HEK293T (cell line): ENCODE results near the gene SNAI3.

Source experiments
- CTCF ChIA-PET: fragments of 350-600 bp; formaldehyde crosslinking; extraction: SDS; loops from one replicate; lab custom pipeline; 2021; ENCODE audit warnings: antibody characterized with exemption, inconsistent platforms; lab: Yijun Ruan, JAX
- POLR2A ChIA-PET: fragments of 350-600 bp; formaldehyde crosslinking; extraction: SDS; loops from one replicate; lab custom pipeline; 2020; ENCODE audit warnings: antibody characterized with exemption, inconsistent platforms; lab: Yijun Ruan, JAX
- DNase-seq: peaks from one replicate; pipeline ENCODE4 v3.0.0; 2012; ENCODE audit warnings: mixed read lengths; ENCODE audit errors: extremely low spot score
- ARNT ChIP-seq: fragments of 450-650 bp; IDR thresholded peaks from 2 replicates; pipeline ENCODE4 v1.6.1; 2017; ENCODE audit warnings: mild to moderate bottlenecking
- BHLHE40 ChIP-seq: fragments of 450-650 bp; IDR thresholded peaks from 2 replicates; pipeline ENCODE4 v1.6.1; 2016; ENCODE audit warnings: mild to moderate bottlenecking, moderate library complexity, borderline replicate concordance
- CTBP1 ChIP-seq: fragments of 450-650 bp; IDR thresholded peaks from 2 replicates; pipeline ENCODE4 v1.6.1; 2016; ENCODE audit warnings: borderline replicate concordance
- ELF4 ChIP-seq: fragments of 450-650 bp; IDR thresholded peaks from 2 replicates; pipeline ENCODE4 v1.6.1; 2017; ENCODE audit warnings: antibody characterized with exemption
- FOXA1 ChIP-seq: fragments of 450-650 bp; IDR thresholded peaks from 2 replicates; pipeline ENCODE4 v1.6.1; 2016; ENCODE audit warnings: mild to moderate bottlenecking
- FOXK2 ChIP-seq: fragments of 450-650 bp; IDR thresholded peaks from 2 replicates; pipeline ENCODE4 v1.6.1; 2016; ENCODE audit warnings: mild to moderate bottlenecking
- FOXM1 ChIP-seq: fragments of 450-650 bp; IDR thresholded peaks from 2 replicates; pipeline ENCODE4 v1.6.1; 2017; ENCODE audit warnings: mild to moderate bottlenecking, borderline replicate concordance
- HDGF ChIP-seq: fragments of 450-650 bp; IDR thresholded peaks from 2 replicates; pipeline ENCODE4 v1.6.1; 2017; ENCODE audit warnings: antibody characterized with exemption, borderline replicate concordance
- L3MBTL2 ChIP-seq: fragments of 450-650 bp; conservative IDR thresholded peaks from 2 replicates; pipeline ENCODE4 v1.6.1; 2016; ENCODE audit warnings: mild to moderate bottlenecking
- LEF1 ChIP-seq: fragments of 450-650 bp; IDR thresholded peaks from 2 replicates; pipeline ENCODE4 v1.6.1; 2017; ENCODE audit warnings: mild to moderate bottlenecking, borderline replicate concordance
- NFRKB ChIP-seq: fragments of 450-650 bp; IDR thresholded peaks from 2 replicates; pipeline ENCODE4 v1.6.1; 2016; ENCODE audit warnings: mild to moderate bottlenecking, moderate library complexity
- SP1 ChIP-seq: fragments of 450-650 bp; IDR thresholded peaks from 2 replicates; pipeline ENCODE4 v1.6.1; 2017
- SUZ12 ChIP-seq: fragments of 450-650 bp; IDR thresholded peaks from 2 replicates; pipeline ENCODE4 v1.6.1; 2016; ENCODE audit warnings: mild to moderate bottlenecking
- TARDBP ChIP-seq: fragments of 450-650 bp; IDR thresholded peaks from 2 replicates; pipeline ENCODE4 v1.6.1; 2016
- ZNF384 ChIP-seq: fragments of 450-650 bp; IDR thresholded peaks from 2 replicates; pipeline ENCODE4 v1.6.1; 2016
- TF ChIP-seq, protein P1 (sequence below): fragments of 450-650 bp; IDR thresholded peaks from 2 replicates; pipeline ENCODE4 v1.6.1; 2016

The SNAI3 gene

DNA sequence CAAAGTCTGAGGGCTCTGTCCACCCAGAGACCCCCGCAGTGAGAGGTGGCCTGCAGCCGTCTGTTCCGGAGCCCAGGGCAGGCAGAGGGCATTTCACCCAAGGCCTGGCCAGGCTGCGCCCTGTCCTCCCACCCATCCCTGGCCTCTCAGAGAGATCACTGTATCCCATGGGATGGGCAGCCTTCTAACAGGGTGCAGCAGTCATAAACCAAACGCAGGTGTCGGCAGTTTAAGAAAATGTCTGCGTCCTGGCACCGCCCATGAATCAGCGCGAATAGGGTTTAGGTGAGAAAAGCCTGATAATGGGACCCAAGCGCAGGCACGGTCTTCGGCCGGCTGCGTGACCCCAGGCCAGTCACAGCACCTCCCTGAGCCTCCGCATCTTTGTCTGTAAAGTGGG is 40.9 kb downstream of the SNAI3 start:
- ChIA-PET POLR2A (no interaction called here), CTCF (no interaction called here)
- DNase-seq, result no peak
- TF ChIP-seq NFRKB (no peak), FOXM1 (no peak), ZNF384 (no peak), SP1 (no peak), L3MBTL2 (no peak), HDGF (no peak)
- TF ChIP-seq, protein P1, sequence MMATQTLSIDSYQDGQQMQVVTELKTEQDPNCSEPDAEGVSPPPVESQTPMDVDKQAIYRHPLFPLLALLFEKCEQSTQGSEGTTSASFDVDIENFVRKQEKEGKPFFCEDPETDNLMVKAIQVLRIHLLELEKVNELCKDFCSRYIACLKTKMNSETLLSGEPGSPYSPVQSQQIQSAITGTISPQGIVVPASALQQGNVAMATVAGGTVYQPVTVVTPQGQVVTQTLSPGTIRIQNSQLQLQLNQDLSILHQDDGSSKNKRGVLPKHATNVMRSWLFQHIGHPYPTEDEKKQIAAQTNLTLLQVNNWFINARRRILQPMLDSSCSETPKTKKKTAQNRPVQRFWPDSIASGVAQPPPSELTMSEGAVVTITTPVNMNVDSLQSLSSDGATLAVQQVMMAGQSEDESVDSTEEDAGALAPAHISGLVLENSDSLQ, result no peak

DNA sequence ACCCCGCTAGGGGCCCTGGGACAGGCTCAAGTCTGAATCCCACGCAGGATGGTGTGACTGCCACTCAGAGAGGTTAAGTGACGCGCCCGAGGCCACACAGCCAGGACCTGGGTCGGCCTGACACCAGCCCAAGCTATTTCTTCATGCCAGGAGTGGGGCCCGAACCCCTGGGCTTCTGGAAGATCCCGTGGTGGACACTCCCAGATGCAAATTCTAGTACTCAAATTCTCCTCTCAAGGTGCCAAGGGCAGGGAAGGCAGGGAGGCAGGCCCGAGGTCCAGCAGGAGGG is 42.7 kb downstream of the SNAI3 start:
- DNase-seq, result no peak
- POLR2A ChIA-PET, result no interaction called here
- TF ChIP-seq ZNF384, result no peak
- no peak for TF ChIP-seq NFRKB
- no peak for TF ChIP-seq LEF1
- no peak for TF ChIP-seq FOXK2
- no peak for TF ChIP-seq FOXM1
- no peak for TF ChIP-seq SP1
- CTCF ChIA-PET, result no interaction called here

DNA sequence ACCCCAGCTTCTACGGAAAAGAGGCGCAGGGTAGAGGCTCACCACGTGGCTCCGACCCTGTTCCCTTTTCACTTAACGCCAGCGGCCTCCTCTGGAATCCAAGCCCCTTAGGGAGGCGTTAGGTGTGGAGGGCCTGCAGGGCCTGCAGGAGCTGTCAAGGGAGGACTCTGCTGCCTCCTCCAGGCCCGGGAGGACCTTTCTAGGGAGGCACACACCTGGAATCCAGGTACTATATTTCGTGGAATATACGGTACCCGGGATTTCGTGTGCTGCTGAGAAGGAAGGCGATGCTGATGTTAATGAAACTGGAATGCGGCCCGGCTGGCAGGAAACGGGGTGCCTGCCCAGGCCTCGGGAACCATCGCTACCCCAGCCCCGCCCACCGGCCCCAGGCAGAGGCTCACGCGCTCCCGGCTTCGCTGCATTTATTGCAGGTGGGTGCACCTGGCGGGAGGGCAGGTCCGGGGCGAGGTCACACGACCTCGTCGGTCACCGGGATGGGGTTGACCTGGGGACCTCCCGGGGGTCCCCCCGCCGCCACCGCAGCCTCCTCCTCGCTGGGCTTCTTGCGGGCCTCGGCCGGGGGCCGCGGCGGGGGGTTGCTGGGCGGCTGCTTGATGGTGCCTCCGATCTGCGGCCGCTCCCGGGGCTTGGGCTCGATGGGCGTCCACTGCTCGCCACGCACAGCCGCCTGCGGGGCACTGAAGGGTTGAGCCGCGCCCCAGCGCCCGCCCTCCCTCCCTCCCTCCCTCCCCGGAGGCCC is 43.2 kb downstream of the SNAI3 start:
- no peak for TF ChIP-seq FOXA1
- TF ChIP-seq ELF4, result no peak
- TF ChIP-seq, protein P1, result no peak
- TF ChIP-seq BHLHE40, result no peak
- no peak for TF ChIP-seq CTBP1
- no peak for TF ChIP-seq NFRKB
- ChIA-PET POLR2A (no interaction called here), CTCF (no interaction called here)
- DNase-seq, result no peak

DNA sequence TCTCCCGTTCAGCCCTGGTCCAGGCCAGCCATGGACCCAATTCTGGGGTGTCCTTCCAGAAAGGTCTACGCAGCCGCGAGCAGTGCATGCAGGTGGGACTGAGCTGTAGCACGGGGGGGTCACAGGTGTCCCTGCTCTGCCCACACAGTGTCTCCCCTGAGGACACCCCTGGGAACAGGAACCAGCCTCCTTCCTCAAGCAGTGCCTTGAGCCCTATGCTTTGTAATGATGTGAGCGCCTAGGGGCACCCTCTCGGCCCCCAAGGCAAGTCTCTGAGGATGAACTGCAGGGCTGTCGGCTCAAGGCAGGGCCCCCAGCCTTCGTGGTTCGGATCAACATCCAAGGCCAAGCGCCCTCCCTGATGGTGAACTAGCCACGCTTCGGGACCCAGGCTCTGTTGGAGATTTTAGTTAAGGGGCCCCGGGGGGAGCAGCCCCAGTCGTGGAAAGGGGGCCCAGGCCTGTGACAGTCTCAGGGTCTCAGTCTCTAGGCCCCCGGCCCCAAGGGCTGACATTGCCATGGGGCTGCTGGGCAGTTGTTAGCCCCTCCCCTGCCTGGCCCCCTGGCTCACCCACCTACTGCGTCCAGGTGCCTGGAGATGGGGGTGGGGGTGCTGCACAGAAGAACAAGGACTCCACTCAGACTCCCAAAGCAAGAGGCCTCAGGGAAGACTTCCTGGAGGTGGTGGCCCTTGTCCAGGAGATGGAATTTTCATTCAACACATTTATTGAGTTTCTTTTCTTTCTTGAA is 45.6 kb downstream of the SNAI3 start:
- TF ChIP-seq HDGF (no peak), CTBP1 (no peak), ARNT (no peak), TARDBP (no peak), FOXA1 (no peak), LEF1 (no peak), L3MBTL2 (no peak), ELF4 (no peak), SP1 (no peak), NFRKB (no peak), ZNF384 (no peak), BHLHE40 (no peak), SUZ12 (no peak)
- TF ChIP-seq, protein P1, result no peak
- ChIA-PET POLR2A (no interaction called here), CTCF (interaction anchor here (0.6 kb wide), 1 partner anchor 27 kb away, joined by 3 read pairs; no protein-coding TSS in a partner anchor)
- no peak for DNase-seq

DNA sequence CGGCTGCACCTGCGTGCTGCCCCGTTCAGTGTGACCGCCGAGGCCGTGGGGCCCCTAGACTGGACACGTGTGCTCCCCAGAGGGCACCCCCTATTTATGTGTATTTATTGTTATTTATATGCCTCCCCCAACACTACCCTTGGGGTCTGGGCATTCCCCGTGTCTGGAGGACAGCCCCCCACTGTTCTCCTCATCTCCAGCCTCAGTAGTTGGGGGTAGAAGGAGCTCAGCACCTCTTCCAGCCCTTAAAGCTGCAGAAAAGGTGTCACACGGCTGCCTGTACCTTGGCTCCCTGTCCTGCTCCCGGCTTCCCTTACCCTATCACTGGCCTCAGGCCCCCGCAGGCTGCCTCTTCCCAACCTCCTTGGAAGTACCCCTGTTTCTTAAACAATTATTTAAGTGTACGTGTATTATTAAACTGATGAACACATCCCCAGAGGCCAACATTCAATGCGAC is 46.2 kb downstream of the SNAI3 start:
- POLR2A ChIA-PET, result no interaction called here

More for the DNA sequence above, 46.2 kb downstream of the SNAI3 start:
- no peak for DNase-seq
- CTCF ChIA-PET, result no interaction called here
- TF ChIP-seq NFRKB (no peak), FOXK2 (no peak), ARNT (no peak), CTBP1 (no peak), HDGF (no peak), FOXA1 (no peak), ZNF384 (no peak), LEF1 (no peak), SP1 (no peak), ELF4 (no peak), SUZ12 (no peak), BHLHE40 (no peak), FOXM1 (no peak)
- TF ChIP-seq, protein P1, result no peak
